ENCODE measurements around the gene NFILZ.

Gene NFILZ

GRCh38 chr19:8629996-8630683 lies at the start of gene NFILZ:
Gene NFILZ, plus strand, starts transcription at chr19:8630633. Its CDS starts 46,133 bp downstream, at chr19:8676766.
- DNase-seq (ENCODE audit: low read depth in 3 of 3, low spot score in 1 of 3): no peak

GRCh38 chr19:8580710-8581281 lies 49.6 kb upstream of the NFILZ start:
- DNase-seq (ENCODE audit: low read depth in 3 of 3, low spot score in 1 of 3): peak; percentile 62 to 78 (median 76)

DNA sequence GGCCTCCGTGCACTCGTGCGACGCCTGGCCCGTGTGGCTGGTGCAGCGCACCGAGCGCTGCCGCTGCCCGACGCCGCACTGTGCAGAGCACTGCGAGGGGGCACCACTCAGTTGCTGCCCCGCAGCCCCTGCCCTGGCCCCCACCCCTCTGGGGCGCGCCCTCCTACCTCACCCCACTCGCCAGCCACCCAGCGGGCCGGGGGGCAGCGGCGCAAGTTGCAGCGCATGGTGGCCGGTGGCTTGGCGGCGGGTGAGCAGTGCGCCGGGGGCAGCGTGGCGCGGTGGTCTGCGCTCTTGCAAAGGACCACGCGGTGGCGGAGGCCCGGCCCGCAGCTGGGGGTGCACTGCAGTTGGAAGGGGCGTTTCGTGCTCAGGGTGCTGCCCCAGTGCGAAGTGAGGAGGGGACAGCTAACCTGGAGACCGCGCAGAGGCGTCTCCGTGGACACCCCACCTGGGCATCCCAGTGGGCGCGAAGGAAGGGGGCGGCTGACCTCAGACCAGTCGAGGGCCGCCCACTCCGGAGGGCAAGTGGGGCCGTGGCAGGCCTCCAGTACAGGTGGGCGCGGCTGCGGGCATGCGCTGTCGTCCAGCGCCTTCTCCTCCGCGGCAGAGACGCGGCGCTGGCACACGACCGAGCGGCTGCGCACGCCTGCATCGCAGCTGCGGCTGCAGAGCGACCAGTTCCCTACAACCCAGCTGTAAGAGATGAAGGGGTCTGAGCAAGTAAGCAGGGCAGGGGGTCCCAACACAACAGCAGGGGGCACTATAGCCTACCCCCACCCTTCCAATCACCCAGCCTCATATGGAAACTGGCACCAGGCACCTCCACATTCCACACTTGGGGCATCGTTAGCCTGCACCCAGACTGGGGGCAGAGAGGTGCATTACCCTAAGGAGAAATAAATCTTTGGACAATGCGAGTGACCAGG lies 45.2 kb upstream of the NFILZ start:
- no peak for DNase-seq (ENCODE audit: low read depth in 3 of 3, low spot score in 1 of 3)

- no peak for DNase-seq (ENCODE audit: low read depth in 3 of 3, low spot score in 1 of 3)
These were observed 44.3 kb upstream of the NFILZ start for GRCh38 chr19:8585894-8586750.

DNA sequence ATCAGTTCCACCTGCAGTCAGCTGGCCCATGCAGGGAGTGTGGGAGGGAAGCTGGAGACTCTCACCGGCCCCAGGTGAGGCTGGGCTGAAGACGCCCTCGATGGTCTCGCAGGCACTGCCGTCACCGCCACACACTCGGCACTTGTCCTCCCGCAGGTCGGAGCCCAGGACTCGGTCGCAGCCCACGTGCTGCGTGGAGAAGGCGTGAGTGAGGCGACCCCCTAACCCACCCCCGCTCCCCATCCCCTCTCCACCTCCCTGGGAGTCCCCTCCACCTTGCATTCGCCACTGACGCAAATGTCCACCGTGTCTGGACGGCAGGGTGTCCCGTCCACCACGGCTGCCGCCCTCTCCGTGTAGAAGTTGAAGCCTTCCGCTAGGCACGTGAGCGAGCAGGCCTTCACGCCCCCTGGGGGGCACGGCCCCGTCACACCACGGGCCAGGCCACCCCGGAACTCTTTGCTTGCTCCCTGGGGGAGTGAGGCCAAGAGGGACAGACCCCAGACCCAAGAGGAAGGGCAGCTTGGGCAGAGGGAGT lies 41.2 kb upstream of the NFILZ start:
- no peak for DNase-seq (ENCODE audit: low read depth in 3 of 3, low spot score in 1 of 3)

DNA sequence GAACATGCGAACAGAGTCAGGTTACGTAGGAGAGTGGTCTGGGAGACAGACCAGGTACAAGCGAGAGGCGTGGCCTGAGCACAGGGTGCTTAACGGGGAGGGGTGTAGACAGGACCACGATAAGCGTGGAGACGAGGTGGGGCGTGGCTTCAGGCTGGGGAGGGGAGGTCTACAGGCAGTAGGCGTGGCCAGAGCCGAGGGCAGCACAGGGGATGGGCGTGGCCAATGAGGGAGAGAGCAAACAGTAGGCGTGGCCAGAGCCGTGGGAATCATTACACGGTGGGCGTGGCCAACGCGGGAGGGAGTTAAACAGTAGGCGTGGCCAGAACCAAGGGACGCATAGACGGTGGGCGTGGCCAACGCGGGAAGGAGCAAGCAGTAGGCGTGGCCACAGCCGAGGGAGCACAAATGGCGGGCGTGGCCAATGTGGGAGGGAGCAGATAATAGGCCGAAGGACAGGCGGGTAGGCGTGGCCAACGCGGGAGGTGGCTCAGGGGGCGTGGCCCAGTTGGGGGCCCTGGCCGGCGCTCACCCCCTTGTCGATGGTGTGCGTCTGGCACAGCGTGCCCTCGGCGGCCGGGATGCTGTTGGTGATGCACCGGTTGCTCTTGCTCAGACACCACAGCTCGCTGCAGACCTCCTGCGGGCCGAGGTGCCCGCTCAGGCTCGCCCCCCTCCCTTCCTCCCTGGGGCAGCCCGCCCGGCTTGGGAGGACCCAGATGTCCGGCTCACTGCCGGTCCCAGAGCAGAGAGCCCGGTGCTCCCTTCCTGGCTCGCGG lies 38.0 kb upstream of the NFILZ start:
- peak; percentile 89 to 92 (median 91) for DNase-seq (ENCODE audit: low read depth in 3 of 3, low spot score in 1 of 3)

- no peak for DNase-seq (ENCODE audit: low read depth in 3 of 3, low spot score in 1 of 3)
These were observed 36.5 kb upstream of the NFILZ start for GRCh38 chr19:8593931-8594330.

DNA sequence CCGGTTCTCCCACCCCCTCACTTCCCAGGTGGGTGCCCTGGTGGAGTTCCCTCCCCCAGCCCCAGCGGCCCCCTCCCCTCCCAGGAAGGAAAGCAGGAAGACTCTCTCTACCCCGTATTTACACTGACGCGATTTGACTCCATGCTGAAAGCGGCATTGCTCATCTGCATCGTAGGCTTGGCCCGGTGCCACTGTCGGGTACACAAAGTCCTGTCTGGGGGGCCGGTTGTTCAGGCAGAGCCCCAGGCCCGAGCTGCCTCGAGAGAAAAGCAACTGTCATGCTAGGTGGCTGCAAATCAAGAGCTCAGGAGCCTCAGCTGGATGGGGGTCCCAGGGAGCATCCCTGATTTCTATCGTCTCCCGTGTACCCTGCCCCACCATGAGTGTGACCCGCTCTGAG lies 34.8 kb upstream of the NFILZ start:
- DNase-seq (ENCODE audit: low read depth in 3 of 3, low spot score in 1 of 3): no peak

DNA sequence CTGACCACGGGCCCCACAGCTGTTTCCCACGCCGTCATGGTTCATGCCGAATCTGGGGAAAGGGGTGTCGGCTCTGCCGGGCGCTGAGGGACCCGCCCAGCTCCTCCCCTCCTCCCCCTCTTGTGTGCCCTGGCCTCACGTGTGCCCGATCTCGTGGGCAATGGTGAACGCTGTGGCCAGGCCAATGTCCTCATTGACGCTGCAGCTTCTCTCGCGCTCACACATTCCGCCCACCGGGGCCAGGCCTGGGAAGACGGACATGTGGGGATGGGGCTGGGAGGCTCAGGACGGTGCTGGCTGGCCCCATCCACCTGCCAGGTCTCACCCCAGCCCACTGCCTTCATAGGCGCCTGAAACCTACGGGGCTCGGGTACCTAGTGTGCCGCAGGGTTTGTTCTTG lies 34.3 kb upstream of the NFILZ start:
- DNase-seq (ENCODE audit: low read depth in 3 of 3, low spot score in 1 of 3): no peak

DNA sequence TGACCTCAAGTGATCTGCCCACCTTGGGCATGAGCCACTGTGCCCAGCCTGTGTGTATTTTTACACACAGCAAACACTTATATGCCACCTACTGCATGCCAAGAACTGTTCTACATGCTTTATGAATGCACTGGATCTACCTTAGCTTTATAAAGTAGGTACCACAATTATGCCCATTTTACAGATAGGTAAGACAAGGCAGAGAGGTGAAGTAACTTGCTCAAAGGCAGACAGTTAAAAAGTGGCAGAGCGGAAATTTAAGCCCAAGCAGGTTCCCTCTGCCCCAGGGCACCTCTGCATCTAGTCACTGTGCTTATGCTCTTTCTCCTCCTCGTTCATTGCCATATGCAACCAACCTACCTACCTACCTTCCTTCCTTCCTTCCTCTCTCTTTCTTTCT lies 30.4 kb upstream of the NFILZ start:
- no peak for DNase-seq (ENCODE audit: low read depth in 3 of 3, low spot score in 1 of 3)

DNA sequence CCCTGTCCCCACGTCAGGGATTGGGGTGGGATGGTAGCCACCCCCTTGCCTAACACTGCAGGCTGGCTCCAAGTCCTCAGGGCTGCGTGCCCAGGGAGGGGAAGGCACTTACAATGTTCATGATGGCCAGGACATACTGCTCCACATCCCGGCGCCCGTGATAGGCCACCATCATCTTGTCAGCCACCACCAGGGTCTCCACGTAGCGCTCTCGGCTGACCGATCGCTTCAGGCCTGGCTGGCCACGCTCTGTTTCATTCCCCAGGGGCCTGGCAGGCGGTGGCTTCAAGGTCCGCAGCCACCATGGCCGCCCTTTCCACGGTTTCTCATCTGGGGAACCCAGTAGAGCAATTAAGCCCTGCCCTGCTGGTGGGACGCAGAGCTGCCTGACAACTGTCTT lies 29.6 kb upstream of the NFILZ start:
- DNase-seq (ENCODE audit: low read depth in 3 of 3, low spot score in 1 of 3): no peak

DNA sequence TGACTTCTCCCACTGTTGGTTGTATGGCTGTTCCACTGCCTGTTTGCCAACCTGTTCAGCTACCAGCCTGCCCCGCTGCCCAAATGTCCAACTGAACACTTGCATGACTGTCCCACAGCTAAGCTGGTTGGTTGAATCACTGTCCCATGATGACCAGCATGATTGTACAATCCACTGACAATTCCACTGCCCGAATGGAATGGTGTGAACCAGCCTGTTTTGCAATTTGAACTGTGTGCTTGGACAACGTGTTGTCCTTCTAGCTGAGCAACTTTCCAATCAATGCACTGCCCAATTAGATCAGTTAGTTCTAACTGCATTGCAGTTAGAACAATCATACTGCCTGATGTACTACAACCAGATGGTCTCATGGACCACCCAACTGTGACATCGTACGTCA lies 28.6 kb upstream of the NFILZ start:
- DNase-seq (ENCODE audit: low read depth in 3 of 3, low spot score in 1 of 3): no peak

GRCh38 chr19:8605514-8605913 lies 24.9 kb upstream of the NFILZ start:
- no peak for DNase-seq (ENCODE audit: low read depth in 3 of 3, low spot score in 1 of 3)

- DNase-seq (ENCODE audit: low read depth in 3 of 3, low spot score in 1 of 3): no peak
These were observed 23.0 kb upstream of the NFILZ start for GRCh38 chr19:8607386-8607785.

DNA sequence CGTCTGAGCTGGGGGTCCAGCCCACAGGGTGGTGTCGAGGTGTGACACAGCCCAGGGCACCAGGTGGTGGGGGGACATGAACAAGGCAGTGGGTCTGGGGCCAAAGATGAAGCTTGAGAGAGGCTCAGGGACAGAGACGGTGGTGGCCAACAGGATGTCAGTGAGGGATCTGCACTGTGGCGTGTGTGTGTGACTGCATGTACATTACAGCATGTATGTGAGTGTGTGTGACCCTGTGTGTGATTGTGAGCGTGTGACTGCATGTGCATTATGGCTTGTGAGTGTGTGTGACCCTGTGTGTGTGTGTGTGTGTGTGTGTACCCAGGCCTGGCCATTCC lies 21.5 kb upstream of the NFILZ start:
- DNase-seq (ENCODE audit: low read depth in 3 of 3, low spot score in 1 of 3): no peak

DNA sequence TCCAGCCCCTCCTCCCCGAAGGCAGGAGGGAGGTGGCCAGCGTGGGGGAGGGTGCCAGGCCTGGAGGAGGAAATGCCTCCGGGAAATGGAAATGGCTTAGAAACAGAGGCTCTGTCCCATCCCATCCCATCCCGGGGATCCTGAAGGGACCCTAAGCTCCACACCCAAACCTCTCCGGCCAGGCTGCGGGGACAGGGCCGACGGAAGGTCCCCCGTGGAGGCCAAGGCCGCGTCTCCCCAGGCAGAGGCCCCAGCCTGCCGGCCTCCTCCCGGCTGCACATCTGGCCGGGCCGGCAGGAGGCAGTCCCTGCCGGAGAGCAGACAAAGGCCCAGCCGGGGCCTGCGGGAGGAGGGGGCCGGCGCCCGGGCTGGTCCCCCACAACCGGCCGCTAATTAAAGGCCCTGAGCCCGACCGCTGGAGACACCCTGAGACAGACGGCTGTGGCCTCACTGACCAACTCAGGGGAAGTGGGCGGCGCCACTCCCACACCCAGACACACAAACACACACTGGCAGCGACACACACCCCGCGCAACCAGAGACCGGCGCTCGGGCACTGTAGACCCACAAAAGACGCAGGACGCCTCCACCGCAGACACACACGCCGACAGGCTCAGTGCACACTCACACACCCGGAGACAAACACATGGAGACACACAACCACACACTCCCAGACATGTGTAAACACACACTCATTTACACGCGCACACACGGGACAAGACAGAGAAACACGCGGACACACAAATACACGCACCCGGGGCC lies 21.0 kb upstream of the NFILZ start:
- DNase-seq (ENCODE audit: low read depth in 3 of 3, low spot score in 1 of 3): no peak

DNA sequence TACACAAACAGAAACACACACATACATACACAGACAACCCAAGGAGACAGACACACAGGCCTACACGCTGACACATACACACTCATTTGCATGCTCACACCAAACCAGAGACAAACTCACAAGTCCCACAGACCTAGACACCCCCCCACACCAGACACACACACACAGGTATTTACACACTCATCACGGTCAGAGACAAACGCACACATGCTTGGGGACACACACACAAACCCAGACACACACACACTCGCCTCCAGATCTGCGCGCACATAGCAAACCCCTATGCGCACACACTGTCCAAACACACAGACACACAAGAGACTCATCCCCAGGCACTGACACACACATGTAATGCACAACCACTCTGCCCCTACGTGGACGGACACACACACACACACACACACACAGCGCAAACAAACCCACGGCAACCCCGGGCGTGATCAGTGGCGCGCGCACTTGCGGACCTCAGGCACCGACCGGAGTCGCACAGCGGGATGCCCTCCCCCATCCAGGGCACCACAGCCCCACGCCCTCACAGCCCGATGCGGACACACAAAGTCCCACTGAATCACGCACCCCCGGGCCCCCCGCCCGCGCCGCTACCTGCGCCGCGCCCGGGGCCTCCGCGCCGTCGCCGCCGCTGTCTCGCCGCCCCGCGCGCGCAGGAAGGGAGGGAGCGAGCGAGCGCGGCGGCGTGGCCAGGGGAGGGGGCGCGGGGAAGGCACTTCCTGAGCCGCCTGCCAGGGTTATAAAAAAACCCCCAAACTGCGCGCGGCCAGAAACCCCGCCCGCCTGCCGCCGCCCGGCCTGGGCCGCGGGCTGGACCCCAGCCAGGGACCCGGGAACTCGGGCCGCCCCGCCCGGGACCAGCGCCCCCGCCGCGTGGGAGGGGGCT lies 20.1 kb upstream of the NFILZ start, which contains the start of gene ADAMTS10:
TSS of gene ADAMTS10 (minus strand) at position 675 of the 895 bp plus-strand sequence. CDS start 5,005 bp downstream, outside the sequence.
- no peak for DNase-seq (ENCODE audit: low read depth in 3 of 3, low spot score in 1 of 3)

DNA sequence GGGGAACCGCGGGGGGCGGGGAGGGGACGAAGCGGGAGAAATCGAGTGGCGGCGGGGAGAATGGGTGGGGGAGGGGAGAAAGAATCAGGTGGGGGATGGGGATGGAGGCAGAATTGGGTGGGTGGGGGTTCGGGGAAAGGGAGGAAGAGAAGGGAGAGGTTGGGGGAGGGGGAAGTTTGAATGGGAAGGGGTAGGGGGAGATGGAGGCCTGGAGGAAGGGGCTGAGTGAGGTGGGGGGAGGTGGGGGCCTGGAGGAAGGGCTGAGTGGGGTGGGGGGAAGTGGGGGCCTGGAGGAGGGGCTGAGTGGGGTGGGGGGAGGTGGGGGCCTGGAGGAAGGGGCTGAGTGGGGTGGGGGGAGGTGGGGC lies 19.5 kb upstream of the NFILZ start:
- no peak for DNase-seq (ENCODE audit: low read depth in 3 of 3, low spot score in 1 of 3)
